PC-9 (cell line): Measurements from ENCODE around the gene NR6A1. TPM values are rescaled to one million over a fixed set of nuclear protein-coding genes. Genes with fewer than 3 reads are reported as not detected.

Experiments
- BruUV-seq: library from RNA; stranded (reverse); fragments of 400-500 nt; replicated peaks from 2 replicates; lab custom pipeline; 2021; lab: Mats Ljungman, UMichigan
- CTCF ChIA-PET: fragments of 300-600 bp; sonication (Branson Sonifier 250); formaldehyde crosslinking; loops from one replicate; lab custom pipeline; 2022; ENCODE audit warnings: antibody characterized with exemption; lab: Charles Lee
- POLR2A ChIA-PET: fragments of 300-600 bp; sonication (Branson Sonifier 250); formaldehyde crosslinking; loops from one replicate; lab custom pipeline; 2022; ENCODE audit warnings: antibody characterized with exemption; ENCODE audit not compliant: unreplicated experiment; lab: Charles Lee
- DNase-seq, 2 experiments: peaks; one replicate each; pipeline versions ENCODE4 v3.0.0 to v3.0.0-alpha.2; 2015 to 2022; ENCODE audit warnings: mixed read lengths in 1 of 2
- H2AFZ ChIP-seq: fragments of 200-600 bp; sonication (generic); 2 replicates; pipeline ENCODE4 v1.8.1; 2017; ENCODE audit warnings: antibody characterized with exemption
- H3F3A ChIP-seq: fragments of 200-600 bp; sonication (generic); 2 replicates; pipeline ENCODE4 v1.8.1; 2017; ENCODE audit warnings: antibody characterized with exemption, mild to moderate bottlenecking, low read depth; ENCODE audit not compliant: insufficient read depth
- H3K27ac ChIP-seq: fragments of 200-600 bp; sonication (generic); 2 replicates; pipeline ENCODE4 v1.6.1; 2016; ENCODE audit warnings: mixed run types
- H3K27me3 ChIP-seq: fragments of 200-600 bp; sonication (generic); 2 replicates; pipeline ENCODE4 v1.6.1; 2016; ENCODE audit warnings: low read depth, mixed run types; ENCODE audit not compliant: insufficient read depth
- H3K36me3 ChIP-seq: fragments of 200-600 bp; sonication (generic); 2 replicates; pipeline ENCODE4 v1.6.1; 2016; ENCODE audit warnings: low read depth, mixed run types
- H3K4me1 ChIP-seq: fragments of 200-600 bp; sonication (generic); replicated peaks from 2 replicates; pipeline ENCODE4 v1.6.1; 2016; ENCODE audit warnings: mixed run types; ENCODE audit not compliant: insufficient read depth
- H3K4me2 ChIP-seq: fragments of 200-600 bp; sonication (generic); 2 replicates; pipeline ENCODE4 v1.6.1; 2017; ENCODE audit warnings: mixed run types
- H3K4me3 ChIP-seq: fragments of 200-600 bp; sonication (generic); 2 replicates; pipeline ENCODE4 v1.6.1; 2016; ENCODE audit warnings: mixed run types
- H3K79me2 ChIP-seq: fragments of 200-600 bp; sonication (generic); 2 replicates; pipeline ENCODE4 v1.6.1; 2017; ENCODE audit warnings: low read depth, mixed run types
- H3K9me2 ChIP-seq: fragments of 200-600 bp; sonication (generic); 2 replicates; pipeline ENCODE4 v1.8.1; 2017; ENCODE audit warnings: mild to moderate bottlenecking; ENCODE audit not compliant: insufficient read depth
- H3K9me3 ChIP-seq: fragments of 200-600 bp; sonication (generic); 2 replicates; pipeline ENCODE4 v1.8.1; 2016; ENCODE audit warnings: low read depth; ENCODE audit not compliant: insufficient read depth
- H4K20me1 ChIP-seq: fragments of 200-600 bp; sonication (generic); 2 replicates; pipeline ENCODE4 v1.8.1; 2017; ENCODE audit not compliant: insufficient read depth
- CTCF ChIP-seq: fragments of 200-600 bp; sonication (generic); conservative IDR thresholded peaks from 2 replicates; pipeline ENCODE4 v1.6.1; 2017; ENCODE audit warnings: mixed run types, antibody characterized with exemption, mild to moderate bottlenecking, moderate library complexity
- EZH2 ChIP-seq: fragments of 200-600 bp; sonication (generic); IDR thresholded peaks from 2 replicates; pipeline ENCODE4 v1.8.0; 2017; ENCODE audit warnings: antibody characterized with exemption, low read depth
- intact Hi-C: fragments of 100-400 bp; cut with micrococcal nuclease; formaldehyde crosslinking; loops from one replicate; pipeline ENCODE4 v1.10.0; 2022; ENCODE audit not compliant: unreplicated experiment
- total RNA-seq: library from RNA; stranded (reverse); gene quantifications from 2 replicates; pipeline ENCODE4 v1.2.3, GENCODE V29; 2021

Gene NR6A1
- total RNA-seq, 1 experiment from 2014 or later, result 13.0 TPM

- ChIA-PET CTCF (no interaction called here), POLR2A (interaction anchor here (0.5 kb wide), 1 partner anchor 233 kb away, joined by 10 read pairs; no protein-coding TSS in a partner anchor)
- BruUV-seq, result no TSS peak
- Histone ChIP-seq H3K4me3 (no peak overlapping the region), H3K36me3 (no peaks in the 10 kb centered on the region), H3K4me1 (no peaks in the 10 kb centered on the region), H3K9me3 (no peaks in the 10 kb centered on the region), H2AFZ (no peak overlapping the region), H3K9me2 (no peaks in the 10 kb centered on the region), H3K27me3 (peaks cover 25% of the 10 kb centered on the region; the same call in 1 of the 2 replicates), H3K4me2 (no peak overlapping the region), H3K27ac (no peak overlapping the region), H4K20me1 (no peaks in the 10 kb centered on the region), H3K79me2 (no peaks in the 10 kb centered on the region), H3F3A (no peaks in the 10 kb centered on the region)
- no peak for TF ChIP-seq EZH2
- TF ChIP-seq CTCF, result no peak
- DNase-seq, result no peak
- intact Hi-C loops, result no loop called here
Observed at GRCh38 chr9:124501771-124502320, 269.3 kb downstream of the NR6A1 start.

- Histone ChIP-seq H3K4me2 (no peak overlapping the region), H3F3A (no peaks in the 10 kb centered on the region), H2AFZ (no peak overlapping the region), H4K20me1 (no peaks in the 10 kb centered on the region), H3K79me2 (no peaks in the 10 kb centered on the region), H3K4me1 (no peaks in the 10 kb centered on the region), H3K36me3 (no peaks in the 10 kb centered on the region), H3K27me3 (peaks cover 30% of the 10 kb centered on the region), H3K9me2 (no peaks in the 10 kb centered on the region), H3K4me3 (no peak overlapping the region), H3K9me3 (no peaks in the 10 kb centered on the region), H3K27ac (no peak overlapping the region)
- intact Hi-C loops, result no loop called here
- CTCF ChIA-PET, result no interaction called here
- DNase-seq, result no peak
- no peak for TF ChIP-seq CTCF
- no TSS peak for BruUV-seq
- POLR2A ChIA-PET, result no interaction called here
Observed at GRCh38 chr9:124500796-124501611, 270.1 kb downstream of the NR6A1 start.

- no peaks in the 10 kb centered on the region for H3K9me3 ChIP-seq
- no peak for DNase-seq
- H3K79me2 ChIP-seq, result no peaks in the 10 kb centered on the region
- H3K27me3 ChIP-seq, result peaks cover 30% of the 10 kb centered on the region
- intact Hi-C loops, result no loop called here
- ChIA-PET POLR2A (no interaction called here), CTCF (interaction anchor here (0.6 kb wide), 1 partner anchor 207 kb away, joined by 4 read pairs; no protein-coding TSS in a partner anchor)
- no peaks in the 10 kb centered on the region for H4K20me1 ChIP-seq
- TF ChIP-seq CTCF (no peak), EZH2 (no peak)
- no peaks in the 10 kb centered on the region for H3F3A ChIP-seq
- no peak overlapping the region for H3K4me2 ChIP-seq
- no peaks in the 10 kb centered on the region for H3K4me1 ChIP-seq
- BruUV-seq, result no TSS peak
- no peaks in the 10 kb centered on the region for H3K9me2 ChIP-seq
- no peak overlapping the region for H3K4me3 ChIP-seq
- H3K27ac ChIP-seq, result no peak overlapping the region
- H2AFZ ChIP-seq, result no peak overlapping the region
- no peaks in the 10 kb centered on the region for H3K36me3 ChIP-seq
Observed at GRCh38 chr9:124500028-124500795, 270.9 kb downstream of the NR6A1 start.
